ENCODE measurements around the gene UFC1. TPM values are rescaled to one million over a fixed set of nuclear protein-coding genes. Genes with fewer than 3 reads are reported as not detected.
"Not testable (repeated sequence)": the region's sequence is repeated elsewhere in the genome, so short reads cannot be mapped to it uniquely, and the experiment has no call there.

The UFC1 gene
- total RNA-seq, 1 donor from 2014 or later, result 91.0 TPM

DNA sequence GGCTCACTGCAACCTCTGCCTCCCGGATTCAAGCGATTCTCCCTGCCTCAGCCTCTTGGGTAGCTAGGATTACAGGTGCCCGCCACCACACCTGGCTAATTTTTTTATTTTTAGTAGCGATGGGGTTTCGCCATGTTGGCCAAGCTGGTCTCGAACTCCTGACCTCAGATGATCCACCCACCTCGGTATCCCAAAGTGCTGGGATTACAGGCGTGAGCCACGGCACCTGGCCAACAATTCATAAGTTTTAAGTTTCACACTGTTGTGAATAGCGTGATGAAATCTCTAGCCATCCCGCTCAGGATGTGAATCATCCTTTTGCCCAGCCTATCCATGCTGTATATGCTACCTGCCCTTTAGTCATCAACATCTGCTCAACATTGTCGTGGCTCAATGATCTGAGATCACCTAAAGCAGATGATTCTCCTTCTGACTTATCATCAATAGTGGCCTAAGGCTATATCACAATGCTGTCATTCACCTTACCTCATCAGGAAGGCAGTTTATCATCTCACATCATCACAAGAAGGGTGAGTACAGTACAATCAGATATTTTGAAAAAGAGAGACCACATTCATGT is 38.6 kb upstream of the UFC1 start:
- no peaks in the 10 kb centered on the region for H3K27me3 Mint-ChIP-seq (ENCODE audit: low read depth, unreplicated experiment)
- Histone ChIP-seq H4K20me1 (ENCODE audit: insufficient read depth, low read length) (peaks cover 52% of the 10 kb centered on the region), H3K9ac (ENCODE audit: low read length) (peak overlapping the region; percentile 44), H3K27ac (ENCODE audit: low read depth, low read length) (peak overlapping the region; percentile 98), H2AFZ (ENCODE audit: low read depth, low read length) (no peak overlapping the region), H3K36me3 (ENCODE audit: insufficient read depth, low read length) (peaks cover 10% of the 10 kb centered on the region), H3K79me2 (ENCODE audit: insufficient read depth, low read length) (peaks cover 94% of the 10 kb centered on the region), H3K9me3 (ENCODE audit: insufficient read depth, low read depth, low read length) (no peaks in the 10 kb centered on the region), H3K4me3 (ENCODE audit: insufficient read depth, low read depth, low read length) (no peak overlapping the region), H3K4me1 (ENCODE audit: insufficient read depth, low read length) (peaks cover 31% of the 10 kb centered on the region), H3K27me3 (ENCODE audit: insufficient read depth, low read length) (no peaks in the 10 kb centered on the region), H3K4me2 (ENCODE audit: low read length) (peak overlapping the region; percentile 86)
- peak overlapping the region; percentile 86 for H3K27ac Mint-ChIP-seq (ENCODE audit: unreplicated experiment)
- DNase-seq (ENCODE audit: low read depth) (peak; percentile 96), FAIRE-seq (no peak)
- H3K36me3 Mint-ChIP-seq (ENCODE audit: low read depth, unreplicated experiment), result peaks cover 8% of the 10 kb centered on the region
- peak overlapping the region; percentile 66 for H3K4me3 Mint-ChIP-seq (ENCODE audit: unreplicated experiment)
- peaks cover 33% of the 10 kb centered on the region for H3K4me1 Mint-ChIP-seq (ENCODE audit: low read depth, unreplicated experiment)
- TF ChIP-seq EZH2 (IDR thresholded peaks at IDR 0.05; ENCODE audit: insufficient read depth, low read length), result no peak
- H3K9me3 Mint-ChIP-seq (ENCODE audit: unreplicated experiment), result no peaks in the 10 kb centered on the region

DNA sequence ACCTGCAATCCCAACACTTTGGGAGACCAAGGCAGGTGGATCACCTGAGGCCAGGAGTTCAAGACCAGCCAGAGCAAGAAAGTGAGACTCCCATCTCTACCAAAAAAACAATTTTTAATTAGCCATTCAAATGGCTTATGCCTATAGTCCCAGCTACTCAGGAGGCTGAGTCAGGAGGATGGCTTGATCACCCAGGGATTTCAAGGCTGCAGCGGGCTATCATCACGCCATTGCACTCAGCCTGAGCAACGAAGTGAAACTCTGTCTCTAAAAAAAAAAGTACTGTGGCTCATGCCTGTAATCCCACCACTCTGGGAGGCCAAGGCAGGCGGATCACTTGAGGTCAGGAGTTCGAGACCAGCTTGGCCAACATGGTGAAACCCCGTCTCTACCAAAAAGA is 37.8 kb upstream of the UFC1 start:
- H2AFZ ChIP-seq (ENCODE audit: low read depth, low read length); H3K9me3 Mint-ChIP-seq (ENCODE audit: unreplicated experiment); H3K27me3 ChIP-seq (ENCODE audit: insufficient read depth, low read length); H3K36me3 Mint-ChIP-seq (ENCODE audit: low read depth, unreplicated experiment); H3K4me3 ChIP-seq (ENCODE audit: insufficient read depth, low read depth, low read length); H3K27me3 Mint-ChIP-seq (ENCODE audit: low read depth, unreplicated experiment); H3K9me3 ChIP-seq (ENCODE audit: insufficient read depth, low read depth, low read length); FAIRE-seq; DNase-seq (ENCODE audit: low read depth): not testable (repeated sequence)
- Histone ChIP-seq H3K79me2 (ENCODE audit: insufficient read depth, low read length) (peaks cover 94% of the 10 kb centered on the region), H3K4me2 (ENCODE audit: low read length) (peak overlapping the region; percentile 86), H3K9ac (ENCODE audit: low read length) (peak overlapping the region; percentile 44), H3K27ac (ENCODE audit: low read depth, low read length) (peak overlapping the region; percentile 98), H4K20me1 (ENCODE audit: insufficient read depth, low read length) (peaks cover 51% of the 10 kb centered on the region), H3K36me3 (ENCODE audit: insufficient read depth, low read length) (peaks cover 15% of the 10 kb centered on the region), H3K4me1 (ENCODE audit: insufficient read depth, low read length) (peaks cover 31% of the 10 kb centered on the region)
- H3K4me3 Mint-ChIP-seq (ENCODE audit: unreplicated experiment), result peak overlapping the region; percentile 95
- H3K4me1 Mint-ChIP-seq (ENCODE audit: low read depth, unreplicated experiment), result peaks cover 36% of the 10 kb centered on the region
- H3K27ac Mint-ChIP-seq (ENCODE audit: unreplicated experiment), result peak overlapping the region; percentile 98

DNA sequence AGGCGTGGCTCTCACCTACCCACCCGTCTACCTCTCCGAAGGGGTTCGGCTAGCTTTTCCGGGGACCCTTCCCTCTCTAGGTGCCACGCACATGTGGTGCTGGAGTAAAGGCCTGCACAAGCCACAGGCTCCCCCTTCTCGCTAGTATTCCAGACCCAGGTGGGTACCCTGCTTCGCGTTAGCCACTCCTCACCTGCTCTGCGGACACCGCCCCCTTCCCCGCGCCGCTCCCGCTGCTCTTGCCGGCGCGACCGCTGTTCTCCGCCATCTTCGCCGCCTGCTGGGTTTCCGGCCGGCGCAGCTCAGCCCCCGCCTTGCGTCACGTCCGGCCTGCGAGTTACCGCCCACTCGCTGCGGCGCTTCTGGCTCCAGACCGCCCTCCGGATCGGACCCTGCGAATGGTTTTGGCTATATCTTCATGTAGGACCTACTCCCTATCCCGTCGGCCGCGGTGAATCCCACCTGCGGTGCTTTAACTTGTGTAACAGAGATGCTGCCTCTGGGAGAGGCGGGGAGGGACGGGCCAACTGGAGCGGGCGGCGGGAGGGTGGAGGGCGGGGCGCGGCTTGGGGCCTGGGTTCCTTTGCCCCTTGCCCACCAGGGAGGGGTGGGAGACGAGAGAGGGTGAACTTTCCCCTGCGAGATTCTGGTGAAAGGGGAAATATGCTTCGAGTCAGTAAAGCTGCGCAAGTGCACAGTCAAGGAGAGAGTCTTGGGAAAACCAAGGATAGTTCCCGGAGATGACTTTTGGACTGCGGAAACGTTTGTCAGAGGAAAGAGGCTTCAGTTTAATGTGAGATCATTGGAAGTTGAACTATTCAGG is 35.8 kb upstream of the UFC1 start, which contains the start of the genes NIT1 and PFDN2:
Gene NIT1 (plus strand): TSS at position 347 of the 823 bp plus-strand sequence. CDS start 72 bp downstream, at position 419.
Gene PFDN2 (minus strand): TSS at position 279 of the 823 bp plus-strand sequence. CDS start 11 bp downstream, at position 268.
- peak within 1 kb of the TSS; percentile 86 for H3K4me2 ChIP-seq (ENCODE audit: low read length)
- peaks cover 31% of the 10 kb centered on the region for H3K4me1 Mint-ChIP-seq (ENCODE audit: low read depth, unreplicated experiment)
- H3K4me3 ChIP-seq (ENCODE audit: insufficient read depth, low read depth, low read length), result peak within 1 kb of the TSS; percentile 98
- H3K27ac Mint-ChIP-seq (ENCODE audit: unreplicated experiment), result peak within 1 kb of the TSS; percentile 98
- TF ChIP-seq, protein P1, sequence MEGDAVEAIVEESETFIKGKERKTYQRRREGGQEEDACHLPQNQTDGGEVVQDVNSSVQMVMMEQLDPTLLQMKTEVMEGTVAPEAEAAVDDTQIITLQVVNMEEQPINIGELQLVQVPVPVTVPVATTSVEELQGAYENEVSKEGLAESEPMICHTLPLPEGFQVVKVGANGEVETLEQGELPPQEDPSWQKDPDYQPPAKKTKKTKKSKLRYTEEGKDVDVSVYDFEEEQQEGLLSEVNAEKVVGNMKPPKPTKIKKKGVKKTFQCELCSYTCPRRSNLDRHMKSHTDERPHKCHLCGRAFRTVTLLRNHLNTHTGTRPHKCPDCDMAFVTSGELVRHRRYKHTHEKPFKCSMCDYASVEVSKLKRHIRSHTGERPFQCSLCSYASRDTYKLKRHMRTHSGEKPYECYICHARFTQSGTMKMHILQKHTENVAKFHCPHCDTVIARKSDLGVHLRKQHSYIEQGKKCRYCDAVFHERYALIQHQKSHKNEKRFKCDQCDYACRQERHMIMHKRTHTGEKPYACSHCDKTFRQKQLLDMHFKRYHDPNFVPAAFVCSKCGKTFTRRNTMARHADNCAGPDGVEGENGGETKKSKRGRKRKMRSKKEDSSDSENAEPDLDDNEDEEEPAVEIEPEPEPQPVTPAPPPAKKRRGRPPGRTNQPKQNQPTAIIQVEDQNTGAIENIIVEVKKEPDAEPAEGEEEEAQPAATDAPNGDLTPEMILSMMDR (IDR thresholded peaks at IDR 0.05; ENCODE audit: insufficient read depth, low read depth, low read length), result no peak
- TF ChIP-seq EZH2 (IDR thresholded peaks at IDR 0.05; ENCODE audit: insufficient read depth, low read length), result no peak
- H3K27ac ChIP-seq (ENCODE audit: low read depth, low read length), result peak within 1 kb of the TSS; percentile 98
- peak within 1 kb of the TSS; percentile 73 for H2AFZ ChIP-seq (ENCODE audit: low read depth, low read length)
- DNase-seq (ENCODE audit: low read depth) (peak; percentile 79), FAIRE-seq (no peak)
- peaks cover 17% of the 10 kb centered on the region for H3K36me3 Mint-ChIP-seq (ENCODE audit: low read depth, unreplicated experiment)
- H3K4me3 Mint-ChIP-seq (ENCODE audit: unreplicated experiment), result peak within 1 kb of the TSS; percentile 95
- no peaks in the 10 kb centered on the region for H3K27me3 Mint-ChIP-seq (ENCODE audit: low read depth, unreplicated experiment)
- peaks cover 31% of the 10 kb centered on the region for H3K4me1 ChIP-seq (ENCODE audit: insufficient read depth, low read length)
- peak within 1 kb of the TSS; percentile 99 for H3K9ac ChIP-seq (ENCODE audit: low read length)
- H3K36me3 ChIP-seq (ENCODE audit: insufficient read depth, low read length), result peaks cover 29% of the 10 kb centered on the region
- H3K79me2 ChIP-seq (ENCODE audit: insufficient read depth, low read length), result peaks cover 78% of the 10 kb centered on the region
- peaks cover 39% of the 10 kb centered on the region for H4K20me1 ChIP-seq (ENCODE audit: insufficient read depth, low read length)
- H3K9me3 Mint-ChIP-seq (ENCODE audit: unreplicated experiment), result no peaks in the 10 kb centered on the region
- H3K27me3 ChIP-seq (ENCODE audit: insufficient read depth, low read length), result no peaks in the 10 kb centered on the region
- no peaks in the 10 kb centered on the region for H3K9me3 ChIP-seq (ENCODE audit: insufficient read depth, low read depth, low read length)
